SW 1271 (cell line): ENCODE results near the gene ADGRE2.
"Not testable (repeated sequence)": the region's sequence is repeated elsewhere in the genome, so short reads cannot be mapped to it uniquely, and the experiment has no call there.

Source experiments
- DNase-seq, 2 experiments: peaks; one replicate each; lab custom pipeline; 2025; lab: John Stamatoyannopoulos, UW

The ADGRE2 gene

GRCh38 chr19:14779151-14779550 lies 791 bp upstream of the ADGRE2 start:
- no peak for DNase-seq

GRCh38 chr19:14777645-14778044 lies 715 bp downstream of the ADGRE2 start:
- DNase-seq = not testable (repeated sequence)

DNA sequence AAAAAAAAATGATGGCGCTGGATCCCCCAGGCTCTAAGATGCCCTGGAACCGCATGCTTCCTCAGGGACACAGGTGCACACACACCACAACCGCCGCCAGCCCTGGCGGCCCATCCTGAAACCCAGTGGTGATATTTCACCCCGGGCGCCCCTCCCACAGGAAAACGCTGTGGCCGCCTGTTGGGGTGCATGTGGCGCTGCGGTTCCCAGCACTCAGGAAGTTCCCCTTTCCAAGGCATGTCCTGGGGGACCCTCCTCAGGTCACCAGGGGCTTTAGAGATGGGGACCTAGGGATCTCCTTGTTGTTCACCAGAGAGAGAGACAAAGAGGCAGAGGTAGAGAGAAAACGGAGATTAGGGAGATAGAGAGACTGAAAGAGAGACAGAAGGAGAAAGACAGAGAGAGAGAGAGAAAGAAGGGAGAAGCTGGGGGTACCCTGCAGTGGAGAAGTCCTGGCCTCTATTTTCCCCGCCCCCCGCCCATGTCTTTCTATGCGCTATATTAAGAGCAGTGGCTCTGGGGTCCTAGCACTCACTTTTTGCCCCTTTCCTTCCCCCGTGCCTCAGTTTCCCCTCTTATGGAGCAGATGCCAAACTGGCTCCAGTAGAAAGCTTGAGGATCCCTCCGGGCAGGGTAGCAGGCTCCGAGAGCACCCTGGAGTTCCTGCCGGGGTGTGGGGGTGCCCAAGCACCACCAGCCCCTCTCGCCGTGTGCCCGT lies 2.3 kb downstream of the ADGRE2 start:
- DNase-seq = no peak

DNA sequence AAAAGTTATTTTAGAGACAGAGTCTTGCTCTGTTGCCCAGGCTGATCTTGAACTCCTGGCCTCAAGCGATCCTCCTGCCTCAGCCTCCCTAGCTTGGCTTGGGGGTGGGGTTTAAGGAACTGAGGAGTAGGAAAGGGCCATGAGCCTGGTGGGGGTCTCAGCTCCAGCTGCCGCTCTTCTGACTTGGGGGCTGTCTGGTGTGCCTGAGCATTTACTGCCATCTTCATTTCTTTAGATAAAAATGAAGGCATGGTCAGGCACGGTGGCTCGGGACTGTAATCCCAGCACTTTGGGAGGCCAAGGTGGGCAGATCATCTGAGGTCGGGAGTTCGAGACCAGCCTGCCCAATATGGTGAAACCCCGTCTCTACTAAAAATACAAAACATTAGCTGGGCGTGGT lies 3.0 kb downstream of the ADGRE2 start:
- not testable (repeated sequence) for DNase-seq

GRCh38 chr19:14774373-14774772 lies 4.0 kb downstream of the ADGRE2 start:
- DNase-seq = no peak

- not testable (repeated sequence) for DNase-seq
Measured at GRCh38 chr19:14773722-14774121, 4.6 kb downstream of the ADGRE2 start.

DNA sequence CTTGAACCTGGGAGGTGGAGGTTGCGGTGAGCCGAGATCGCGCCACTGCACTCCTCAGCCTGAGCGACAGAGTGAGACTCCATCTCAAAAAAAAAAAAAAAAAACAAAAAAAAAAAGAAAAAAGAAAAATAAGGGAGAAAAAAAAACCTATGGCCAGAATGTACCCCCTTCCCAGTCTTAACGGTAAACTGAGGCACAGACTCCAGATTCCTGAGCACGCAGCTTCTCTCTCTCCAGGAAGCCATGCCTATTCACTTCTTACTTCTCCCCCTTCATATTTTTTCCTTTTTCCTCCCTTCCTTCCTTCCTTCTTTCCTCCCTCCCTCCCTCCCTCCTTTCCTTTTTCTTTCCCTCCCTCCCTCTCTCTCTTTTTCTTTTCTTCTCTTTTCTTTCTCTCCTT lies 5.4 kb downstream of the ADGRE2 start:
- no peak for DNase-seq

DNA sequence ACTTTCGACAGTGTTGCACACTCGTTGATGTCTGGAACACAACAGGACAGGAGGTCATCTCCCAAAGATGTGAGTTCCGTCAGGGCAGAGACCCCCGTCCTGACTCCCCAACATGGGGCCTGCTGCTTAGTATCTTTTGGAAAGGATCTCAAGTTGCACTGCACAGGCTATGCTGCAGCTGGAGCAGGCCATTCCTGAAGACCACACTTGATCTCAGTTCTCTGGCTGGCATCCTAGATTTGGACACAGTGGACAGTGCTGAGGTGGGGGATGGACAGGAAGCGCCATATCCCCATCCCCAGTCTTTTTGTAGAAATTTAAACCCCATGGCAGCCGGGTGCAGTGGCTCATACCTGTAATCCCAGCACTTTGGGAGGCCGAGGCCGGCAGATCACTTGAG lies 5.9 kb downstream of the ADGRE2 start:
- DNase-seq = no peak

- no peak for DNase-seq
Measured at GRCh38 chr19:14770944-14771839, 7.2 kb downstream of the ADGRE2 start.

DNA sequence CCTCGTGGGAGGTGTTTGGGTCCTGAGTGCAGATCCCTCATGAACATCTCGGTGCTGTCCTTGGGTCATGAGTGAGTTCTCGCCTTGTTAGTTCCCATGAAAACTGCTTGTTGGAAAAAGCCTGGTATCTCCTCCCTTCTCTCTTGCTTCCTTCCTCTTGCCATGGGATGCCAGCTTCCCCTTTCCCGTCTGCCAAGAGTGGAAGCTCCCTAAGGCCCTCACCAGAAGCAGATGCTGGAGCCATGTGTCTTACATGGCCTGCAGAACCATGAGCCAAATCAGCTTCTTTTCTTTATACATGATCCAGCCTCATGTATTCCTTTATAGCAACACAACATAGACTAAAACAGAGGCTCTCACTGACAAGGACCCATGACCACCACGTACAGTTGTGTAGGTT lies 8.2 kb downstream of the ADGRE2 start:
- no peak for DNase-seq

DNA sequence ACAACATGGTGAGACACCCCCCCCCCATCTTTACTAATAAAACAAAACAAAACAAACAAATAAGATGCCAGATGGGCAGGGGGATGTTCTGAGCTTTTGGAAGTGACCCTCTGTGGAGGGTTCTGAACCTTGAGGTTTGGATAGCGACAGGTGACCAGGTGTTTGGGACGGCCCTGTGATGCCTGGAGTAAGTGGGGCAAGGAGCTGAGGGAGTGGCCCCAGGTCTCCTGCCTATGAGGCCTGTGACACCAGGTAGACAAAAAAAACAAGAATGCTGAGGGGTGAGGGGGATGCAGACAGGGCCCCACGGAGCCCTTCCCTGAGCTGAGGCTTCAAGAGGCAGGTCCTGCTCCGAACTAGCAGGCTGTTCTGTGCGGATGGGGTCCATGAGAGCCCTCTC lies 9.2 kb downstream of the ADGRE2 start:
- DNase-seq = no peak

DNA sequence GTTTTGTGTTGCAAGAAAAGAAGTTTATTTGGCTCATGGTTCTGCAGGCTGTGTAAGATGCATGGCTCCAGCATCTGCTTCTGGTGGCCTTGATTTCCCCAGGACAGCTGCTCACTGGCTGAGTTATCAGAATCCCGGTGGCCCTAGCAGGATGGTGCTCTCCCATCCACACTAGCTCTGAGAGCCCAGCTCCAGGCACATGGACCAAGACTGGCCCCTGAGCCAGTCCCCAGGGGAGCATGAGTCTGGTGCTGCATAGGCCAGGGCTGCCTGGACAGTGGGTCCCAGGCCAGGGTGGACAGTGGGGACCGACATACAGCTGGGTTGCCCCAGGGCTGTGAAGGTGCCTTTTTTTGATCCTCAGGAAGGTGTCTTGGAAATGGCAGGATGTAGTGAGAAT lies 10.4 kb downstream of the ADGRE2 start:
- DNase-seq = no peak

DNA sequence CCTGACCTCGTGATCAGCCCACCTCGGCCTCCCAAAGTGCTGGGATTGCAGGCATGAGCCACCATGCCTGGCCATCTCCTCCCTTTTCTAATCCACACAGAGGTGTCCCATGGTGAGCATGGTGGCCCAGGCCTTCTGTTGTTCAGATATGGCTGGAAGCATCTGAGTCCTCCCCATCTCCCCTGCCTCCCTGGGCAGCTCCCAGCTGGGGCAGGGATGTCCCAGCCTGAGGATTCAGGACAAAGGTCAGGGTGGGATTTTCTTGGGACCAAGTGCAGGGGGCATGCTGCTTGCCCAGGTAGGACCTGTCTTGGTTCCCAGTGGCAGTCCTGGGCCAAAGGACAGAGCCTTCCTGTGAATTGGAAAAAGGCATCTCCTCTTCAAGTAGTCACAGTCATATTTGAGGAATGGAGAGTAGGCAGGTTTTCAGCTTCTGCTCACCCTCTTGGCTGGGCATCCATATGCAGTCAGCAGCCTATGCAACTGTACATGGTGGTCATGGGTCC lies 10.8 kb downstream of the ADGRE2 start:
- no peak for DNase-seq

GRCh38 chr19:14765841-14766240 lies 12.5 kb downstream of the ADGRE2 start:
- DNase-seq = not testable (repeated sequence)

DNA sequence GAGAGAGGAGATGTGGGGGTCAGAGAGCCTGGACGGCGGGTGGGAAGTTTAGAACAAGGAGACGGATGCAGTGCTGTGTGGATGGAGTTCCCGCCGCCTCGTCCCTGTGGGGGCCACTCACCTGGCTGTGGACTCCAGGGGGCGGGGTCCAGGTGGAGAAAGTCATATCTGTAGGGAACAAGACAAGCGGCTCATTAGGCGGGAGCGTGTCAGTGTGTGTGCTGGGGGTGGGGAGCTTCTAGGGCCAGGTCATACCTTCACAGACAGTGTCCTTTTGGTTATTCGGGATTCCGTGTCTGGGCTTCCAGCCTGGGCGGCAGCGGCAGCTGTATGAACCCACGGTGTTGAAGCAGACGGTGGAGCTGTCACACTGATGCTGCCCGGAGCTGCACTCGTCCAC lies 13.0 kb downstream of the ADGRE2 start:
- not testable (repeated sequence) for DNase-seq

DNA sequence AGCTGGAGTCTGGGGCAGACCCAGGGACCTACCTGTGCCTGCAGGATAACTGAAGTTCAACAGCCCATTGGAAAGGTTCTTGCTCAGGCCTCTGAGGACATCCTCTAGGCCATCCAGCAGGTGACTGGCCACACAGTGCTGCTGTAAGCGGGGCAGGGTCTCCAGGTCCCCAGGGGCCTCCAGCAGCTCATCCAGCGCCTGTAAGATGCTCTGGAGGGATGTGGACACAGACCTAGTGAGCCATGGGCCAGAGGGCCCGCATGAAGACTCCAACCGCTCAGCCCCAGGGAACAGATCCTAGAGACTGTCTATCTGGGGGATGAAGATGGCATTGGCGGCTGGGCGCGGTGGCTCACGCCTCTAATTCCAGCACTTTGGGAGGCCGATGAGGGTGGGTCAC lies 14.0 kb downstream of the ADGRE2 start:
- DNase-seq = no peak

DNA sequence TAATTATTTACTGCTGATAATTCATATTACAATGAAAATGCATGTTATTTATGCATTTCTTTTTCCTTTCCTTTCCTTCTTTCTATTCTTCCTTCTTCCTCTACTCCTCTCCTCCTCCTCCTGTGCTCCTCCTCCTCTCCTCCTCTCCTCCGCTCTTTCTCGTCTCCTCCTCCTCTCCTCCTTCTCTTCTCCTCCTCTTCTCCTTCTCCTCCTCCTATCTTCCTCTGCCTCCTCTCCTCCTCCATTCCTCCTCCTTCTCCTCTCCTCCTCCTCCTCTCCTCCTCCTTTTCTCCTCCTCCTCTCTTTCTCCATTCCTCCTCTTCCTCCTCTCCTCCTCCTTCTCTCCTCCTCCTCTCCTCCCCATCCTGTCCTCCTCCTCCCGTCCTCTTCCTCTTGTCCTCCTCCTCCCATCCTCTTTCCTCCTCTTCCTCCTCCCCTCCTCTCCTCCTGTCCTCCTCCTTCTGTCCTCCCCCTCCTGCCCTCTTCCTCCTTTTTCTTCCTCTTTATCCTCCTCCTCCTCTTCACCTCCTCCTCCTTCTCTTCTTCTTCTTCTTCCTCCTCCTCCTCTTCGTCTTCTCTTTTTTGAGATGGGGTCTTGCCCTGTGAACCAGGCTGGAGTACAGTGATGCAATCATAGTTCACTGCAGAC lies 14.7 kb downstream of the ADGRE2 start:
- DNase-seq = no peak

DNA sequence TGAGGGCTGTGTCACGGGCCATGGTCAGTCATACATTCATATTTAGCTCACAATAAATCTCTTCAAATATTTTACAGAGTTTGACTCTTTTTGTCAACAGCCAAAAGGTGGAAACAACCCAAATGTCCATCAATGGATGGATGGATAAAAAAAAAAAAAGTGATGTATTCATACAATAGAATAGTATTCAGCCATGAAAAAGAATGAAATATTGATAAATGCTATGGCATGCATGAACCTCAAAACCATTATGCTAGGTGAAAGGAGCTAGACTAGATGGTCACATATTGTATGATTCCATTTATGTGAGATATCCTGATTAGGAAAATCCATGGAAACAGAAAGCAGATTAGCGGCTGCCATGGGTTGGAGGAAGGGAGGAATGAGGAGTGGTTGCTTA lies 16.2 kb downstream of the ADGRE2 start:
- DNase-seq = no peak

DNA sequence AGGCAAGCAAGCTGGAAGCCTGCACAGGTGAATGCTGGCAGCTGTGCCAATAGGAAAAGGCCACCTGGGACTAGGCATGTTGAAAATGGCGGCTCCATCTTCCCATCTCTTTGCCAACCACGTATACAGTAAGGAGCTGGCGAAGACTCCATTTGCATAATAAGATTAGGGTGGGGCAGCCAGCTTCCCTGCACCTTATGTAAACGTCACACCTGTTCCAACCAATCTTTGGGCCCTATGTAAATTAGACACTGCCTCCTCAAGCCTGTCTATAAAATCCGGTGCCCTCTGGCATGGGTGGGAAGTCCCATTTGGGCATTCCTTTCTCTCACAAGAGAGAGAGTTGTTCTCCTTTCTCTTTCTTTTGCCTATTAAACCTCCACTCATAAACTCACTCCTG lies 16.8 kb downstream of the ADGRE2 start:
- DNase-seq = no peak

- DNase-seq = no peak
Measured at GRCh38 chr19:14758816-14759215, 19.5 kb downstream of the ADGRE2 start.

DNA sequence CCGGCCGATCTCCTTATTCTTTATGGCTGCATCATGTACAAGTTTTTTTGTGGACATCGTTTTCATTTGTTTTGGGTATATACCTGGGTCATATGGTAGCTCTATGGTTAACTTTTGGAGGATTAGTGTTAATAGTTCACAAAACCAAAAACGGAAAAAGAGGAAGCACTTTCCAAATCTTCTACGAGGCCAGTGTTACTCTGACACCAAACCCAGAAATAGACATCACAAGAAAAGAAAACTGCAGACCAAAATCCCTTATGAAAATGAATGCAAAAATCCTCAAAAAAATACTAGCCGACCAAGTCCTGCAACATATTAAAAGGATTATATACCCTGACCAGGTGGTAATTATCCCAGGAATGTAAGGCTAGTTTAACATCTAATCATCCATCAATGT lies 29.8 kb downstream of the ADGRE2 start:
- DNase-seq = no peak

DNA sequence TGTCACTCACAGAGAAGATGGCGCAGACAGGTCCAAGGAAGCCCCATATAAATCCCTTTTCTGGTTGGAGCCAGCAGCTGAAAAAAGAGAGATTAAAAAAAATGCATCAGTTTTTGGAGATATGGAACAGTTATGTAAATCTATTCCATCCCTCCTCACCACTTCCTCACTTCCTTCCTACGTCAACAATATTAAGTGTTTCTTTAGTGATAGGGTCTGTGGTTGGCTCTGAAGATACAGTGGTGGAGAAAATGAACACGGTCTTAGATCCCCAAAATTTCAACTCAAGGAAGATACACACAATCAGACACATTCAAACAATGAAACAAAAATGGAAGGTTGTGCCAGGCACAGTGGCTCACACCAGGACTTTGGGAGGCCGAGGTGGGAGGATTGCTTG lies 31.5 kb downstream of the ADGRE2 start:
- no peak for DNase-seq

DNA sequence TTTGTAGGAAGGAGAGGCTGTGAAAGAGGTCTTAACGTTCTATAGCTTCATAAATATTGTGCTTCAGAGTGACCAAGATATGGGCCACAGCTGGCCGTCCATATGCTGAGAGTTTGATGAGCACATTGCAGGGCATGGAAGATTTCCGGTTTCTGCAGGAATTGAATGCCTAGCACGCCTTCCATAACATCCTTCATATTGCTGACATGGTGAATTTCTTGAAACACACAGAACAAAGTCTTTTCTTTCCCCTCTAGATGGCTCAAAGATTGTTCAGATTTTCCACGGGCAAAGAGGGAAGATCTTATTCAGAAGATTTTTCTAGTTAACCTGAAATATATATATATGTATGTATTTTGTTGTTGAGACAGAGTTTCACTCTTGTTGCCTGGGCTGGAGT lies 42.4 kb downstream of the ADGRE2 start:
- DNase-seq = no peak
